Stimulated activated naive CD8-positive, alpha-beta T cell treated with anti-CD3 and anti-CD28 coated beads, Interleukin-15, Interleukin-2, amounts not matched to agents 100 ng/mL and 50 ng/mL, for 24 hours (primary cell): ENCODE results near the gene GRIN2A.

ENCODE experiments used
- H3K27ac Mint-ChIP-seq: one replicate; pipeline ENCODE4 v1.8.0; 2021; ENCODE audit warnings: mild to moderate bottlenecking, mixed read lengths
- H3K27me3 Mint-ChIP-seq: one replicate; pipeline ENCODE4 v1.8.0; 2021; ENCODE audit warnings: mixed read lengths
- H3K36me3 Mint-ChIP-seq: one replicate; pipeline ENCODE4 v1.8.0; 2021; ENCODE audit warnings: low read depth, mixed read lengths
- H3K4me1 Mint-ChIP-seq: one replicate; pipeline ENCODE4 v1.8.0; 2021; ENCODE audit warnings: low read depth, mixed read lengths
- H3K4me3 Mint-ChIP-seq: one replicate; pipeline ENCODE4 v1.8.0; 2021; ENCODE audit warnings: mild to moderate bottlenecking, mixed read lengths
- H3K9me3 Mint-ChIP-seq: one replicate; pipeline ENCODE4 v1.8.0; 2021; ENCODE audit warnings: mixed read lengths

GRIN2A gene

DNA sequence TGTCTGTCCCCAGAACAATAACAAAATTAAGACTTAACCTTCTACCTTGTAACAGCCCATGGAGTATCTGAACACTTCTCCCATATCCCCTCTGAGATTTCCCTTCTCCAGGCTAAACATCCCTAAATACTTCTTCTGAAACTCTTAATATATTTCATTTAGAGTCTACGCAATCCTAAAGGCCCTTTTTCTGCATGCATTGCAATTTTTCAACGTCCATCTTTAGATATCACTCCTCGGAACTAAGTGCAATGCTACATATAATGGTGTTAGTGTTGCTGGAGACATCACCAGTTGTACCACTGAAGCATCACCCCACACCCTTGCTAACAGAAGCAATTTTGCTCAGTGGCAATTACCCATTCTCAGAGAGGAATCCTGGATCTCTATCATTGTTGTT is 13.2 kb downstream of the GRIN2A start:
- H3K27me3 Mint-ChIP-seq = peaks cover 36% of the 10 kb centered on the region
- H3K36me3 Mint-ChIP-seq = no peaks in the 10 kb centered on the region
- peaks cover 7% of the 10 kb centered on the region for H3K9me3 Mint-ChIP-seq
- H3K4me3 Mint-ChIP-seq = no peak overlapping the region
- no peak overlapping the region for H3K27ac Mint-ChIP-seq
- no peaks in the 10 kb centered on the region for H3K4me1 Mint-ChIP-seq

DNA sequence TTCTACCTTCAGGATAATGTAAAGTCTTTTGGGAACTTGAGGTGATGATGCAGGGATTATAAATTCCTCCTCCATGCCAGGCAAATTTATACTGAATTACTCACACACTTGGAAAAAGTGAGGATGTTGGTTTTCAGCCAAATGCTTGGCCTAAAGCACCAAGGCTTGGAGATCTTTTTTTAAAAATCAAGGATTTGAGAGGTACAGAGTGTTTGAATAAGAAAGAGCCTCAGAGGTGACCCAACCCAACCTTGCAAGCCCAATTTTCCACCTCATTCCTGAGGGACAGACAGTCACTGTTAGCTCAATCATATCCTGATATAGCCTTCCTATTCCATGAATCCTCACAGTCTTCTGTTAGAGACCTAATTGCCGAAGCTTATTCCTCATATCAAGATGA is 14.0 kb downstream of the GRIN2A start:
- H3K4me1 Mint-ChIP-seq = no peaks in the 10 kb centered on the region
- no peak overlapping the region for H3K27ac Mint-ChIP-seq
- H3K4me3 Mint-ChIP-seq = no peak overlapping the region
- H3K36me3 Mint-ChIP-seq = no peaks in the 10 kb centered on the region
- peaks cover 7% of the 10 kb centered on the region for H3K9me3 Mint-ChIP-seq
- peaks cover 36% of the 10 kb centered on the region for H3K27me3 Mint-ChIP-seq

DNA sequence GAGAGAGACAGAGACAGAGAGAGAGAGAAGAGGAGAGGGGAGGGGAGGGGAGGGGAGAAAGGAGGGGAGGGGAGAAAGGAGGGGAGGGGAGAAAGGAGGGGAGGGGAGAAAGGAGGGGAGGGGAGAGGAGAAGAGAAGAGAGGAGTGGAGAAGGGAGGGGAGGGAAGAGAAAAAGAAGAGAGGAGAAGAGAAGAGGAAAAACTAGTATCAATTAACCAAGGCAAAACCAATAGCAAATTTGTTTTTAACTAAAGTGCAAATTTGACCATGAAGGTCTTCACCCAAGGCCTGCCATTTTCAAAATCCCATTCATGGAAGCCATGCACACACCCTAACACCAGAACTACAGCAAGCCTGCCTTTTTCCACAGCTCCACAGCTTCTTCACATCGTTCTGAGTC is 16.6 kb downstream of the GRIN2A start:
- Mint-ChIP-seq H3K27ac (no peak overlapping the region), H3K4me1 (no peaks in the 10 kb centered on the region), H3K4me3 (no peak overlapping the region), H3K36me3 (no peaks in the 10 kb centered on the region), H3K9me3 (peaks cover 7% of the 10 kb centered on the region), H3K27me3 (peaks cover 40% of the 10 kb centered on the region)

DNA sequence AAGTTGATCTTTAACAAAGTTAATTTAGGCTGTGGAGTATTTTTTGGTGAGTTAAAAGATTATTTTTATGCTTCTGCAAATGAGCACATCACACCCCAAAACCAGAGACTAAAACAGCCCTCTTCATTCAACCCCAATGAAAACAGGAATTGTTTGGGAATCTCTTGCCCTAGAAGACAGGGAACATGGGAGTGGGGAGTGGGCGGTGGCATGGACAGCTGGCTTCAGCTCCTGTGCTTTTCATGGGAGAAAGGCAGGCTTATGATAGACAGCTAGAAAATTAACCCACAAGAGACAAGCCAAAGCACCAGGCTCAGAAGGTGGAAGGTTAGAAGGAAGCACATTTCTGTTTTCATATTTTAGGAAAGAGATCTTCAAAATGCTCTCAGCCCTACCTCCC is 19.2 kb downstream of the GRIN2A start:
- peaks cover 4% of the 10 kb centered on the region for H3K9me3 Mint-ChIP-seq
- H3K4me3 Mint-ChIP-seq = no peak overlapping the region
- no peaks in the 10 kb centered on the region for H3K36me3 Mint-ChIP-seq
- H3K4me1 Mint-ChIP-seq = no peaks in the 10 kb centered on the region
- H3K27me3 Mint-ChIP-seq = peaks cover 35% of the 10 kb centered on the region
- no peak overlapping the region for H3K27ac Mint-ChIP-seq

DNA sequence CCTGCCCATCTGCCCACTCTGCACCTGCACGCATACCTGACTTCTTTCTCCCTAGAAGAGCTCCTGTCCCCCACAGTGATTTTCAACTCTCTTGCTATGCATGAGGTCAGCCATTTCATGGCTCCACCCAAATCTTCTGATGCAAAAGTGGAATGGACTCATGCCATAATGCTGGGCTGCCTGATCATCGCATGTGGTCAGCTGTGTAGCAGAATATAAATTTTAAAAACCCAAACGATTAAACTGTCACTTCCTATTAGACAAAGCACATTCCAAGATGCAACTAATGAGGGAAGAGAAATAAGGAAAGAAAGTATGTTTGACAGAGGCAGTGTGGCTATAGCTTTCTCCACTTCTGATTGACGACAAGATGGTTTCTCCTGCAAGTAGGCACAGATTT is 26.1 kb downstream of the GRIN2A start:
- no peak overlapping the region for H3K4me3 Mint-ChIP-seq
- H3K27me3 Mint-ChIP-seq = peaks cover 15% of the 10 kb centered on the region
- H3K9me3 Mint-ChIP-seq = peaks cover 4% of the 10 kb centered on the region
- H3K36me3 Mint-ChIP-seq = no peaks in the 10 kb centered on the region
- no peak overlapping the region for H3K27ac Mint-ChIP-seq
- no peaks in the 10 kb centered on the region for H3K4me1 Mint-ChIP-seq

DNA sequence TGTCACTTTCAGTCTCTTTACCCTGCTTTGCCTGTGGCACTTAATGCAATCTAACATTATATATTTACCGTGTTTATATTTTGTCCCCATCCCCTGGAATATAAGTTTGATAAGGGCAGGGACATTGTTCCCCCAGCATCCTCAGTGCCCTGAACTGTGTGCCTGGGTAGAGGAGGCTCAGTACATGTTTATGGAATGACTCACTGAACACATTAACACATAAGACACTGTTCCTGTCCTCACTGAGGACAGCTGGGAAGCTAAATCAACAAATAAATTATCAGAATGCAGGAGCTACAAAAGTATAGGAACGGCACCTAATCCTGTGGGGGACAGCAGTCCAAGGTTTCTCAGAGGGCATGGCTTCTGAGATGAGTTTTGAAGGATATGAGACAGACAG is 27.8 kb downstream of the GRIN2A start:
- Mint-ChIP-seq H3K4me1 (no peaks in the 10 kb centered on the region), H3K27ac (no peak overlapping the region), H3K9me3 (peaks cover 4% of the 10 kb centered on the region), H3K36me3 (no peaks in the 10 kb centered on the region), H3K4me3 (no peak overlapping the region), H3K27me3 (peaks cover 19% of the 10 kb centered on the region)

DNA sequence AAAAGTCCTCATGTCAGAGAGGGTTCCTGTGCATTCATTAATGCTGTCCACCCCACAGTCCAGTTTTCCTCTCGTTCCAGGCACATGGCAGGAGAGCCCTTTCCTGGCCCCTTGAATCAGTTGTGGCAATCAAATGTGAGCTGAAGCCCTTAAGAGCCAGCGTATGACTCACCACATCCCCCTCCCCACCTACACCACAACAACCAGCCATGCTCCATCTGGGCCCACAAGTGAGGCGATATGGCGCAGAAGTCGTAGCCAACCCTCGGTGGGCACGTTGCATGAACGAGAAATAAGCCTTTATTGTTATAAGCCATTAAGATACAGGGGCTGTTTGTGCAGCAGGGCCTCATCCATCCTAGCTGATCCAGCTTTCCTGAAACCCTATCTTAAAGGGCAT is 28.2 kb downstream of the GRIN2A start:
- peaks cover 19% of the 10 kb centered on the region for H3K27me3 Mint-ChIP-seq
- no peaks in the 10 kb centered on the region for H3K4me1 Mint-ChIP-seq
- H3K27ac Mint-ChIP-seq = no peak overlapping the region
- no peaks in the 10 kb centered on the region for H3K36me3 Mint-ChIP-seq
- no peak overlapping the region for H3K4me3 Mint-ChIP-seq
- H3K9me3 Mint-ChIP-seq = peaks cover 4% of the 10 kb centered on the region

DNA sequence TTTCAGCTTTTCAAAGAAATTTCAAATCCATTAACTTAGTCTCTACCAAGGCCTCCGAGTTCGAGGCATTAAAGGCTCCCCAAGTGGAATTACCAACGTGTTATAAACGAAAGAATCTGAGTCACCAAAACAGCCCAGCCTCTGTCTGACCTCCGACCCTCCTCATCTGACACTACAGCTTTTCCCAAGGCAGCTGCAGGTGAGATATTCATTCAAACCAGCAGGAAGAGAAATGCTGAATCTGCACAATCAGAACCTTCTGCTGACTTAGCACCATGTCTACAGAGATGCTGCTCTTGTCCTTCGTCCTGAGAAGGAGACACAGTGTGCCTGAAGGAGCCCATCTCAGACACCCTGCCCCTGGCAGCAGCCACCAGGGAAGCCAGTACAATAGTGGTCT is 30.5 kb downstream of the GRIN2A start:
- Mint-ChIP-seq H3K9me3 (no peaks in the 10 kb centered on the region), H3K27me3 (peaks cover 19% of the 10 kb centered on the region), H3K4me1 (no peaks in the 10 kb centered on the region), H3K4me3 (no peak overlapping the region), H3K36me3 (no peaks in the 10 kb centered on the region), H3K27ac (no peak overlapping the region)

DNA sequence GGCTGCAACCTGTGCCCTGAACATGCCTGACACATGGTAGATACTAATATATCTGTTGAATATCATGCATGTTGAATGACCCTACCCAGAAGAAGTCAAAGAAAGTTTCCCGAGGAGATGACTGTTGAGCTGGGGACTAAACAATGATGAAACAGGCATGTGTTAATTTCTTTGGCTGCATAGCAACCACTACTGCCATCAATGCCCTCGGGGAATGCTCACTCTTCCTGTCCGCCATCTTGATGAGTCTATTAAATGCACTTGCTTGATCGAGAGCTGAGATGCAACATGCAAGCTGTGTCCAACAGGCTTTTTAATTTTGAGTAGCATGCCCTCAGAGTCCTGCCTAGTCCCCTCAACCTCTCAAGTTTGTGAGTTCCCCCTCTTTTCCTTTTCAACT is 31.3 kb downstream of the GRIN2A start:
- H3K27me3 Mint-ChIP-seq = peaks cover 14% of the 10 kb centered on the region
- H3K9me3 Mint-ChIP-seq = no peaks in the 10 kb centered on the region
- no peak overlapping the region for H3K27ac Mint-ChIP-seq
- H3K4me1 Mint-ChIP-seq = no peaks in the 10 kb centered on the region
- no peaks in the 10 kb centered on the region for H3K36me3 Mint-ChIP-seq
- H3K4me3 Mint-ChIP-seq = no peak overlapping the region

DNA sequence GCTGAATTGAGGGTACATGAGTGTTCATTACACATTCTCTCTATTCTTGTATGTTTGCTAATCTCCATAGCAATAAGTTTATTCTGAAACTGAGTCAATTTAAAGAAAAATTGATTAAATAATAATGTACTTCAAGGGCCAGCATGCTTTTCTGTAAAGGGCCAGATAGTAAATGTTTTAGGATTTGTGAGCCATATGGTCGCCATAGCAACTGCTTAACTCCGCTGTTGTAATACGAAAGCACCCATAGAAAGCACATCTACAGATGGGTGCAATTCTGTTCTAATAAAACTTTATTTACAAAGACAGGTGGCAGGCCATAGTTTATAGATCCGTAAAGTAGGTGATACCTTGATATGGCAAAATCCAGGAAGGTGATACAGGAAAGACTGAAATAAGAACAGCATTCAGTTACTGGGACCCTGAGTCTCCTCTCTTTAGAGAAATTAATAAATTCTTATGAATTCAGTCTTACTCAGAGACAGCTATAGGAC is 36.6 kb downstream of the GRIN2A start:
- Mint-ChIP-seq H3K9me3 (no peaks in the 10 kb centered on the region), H3K4me1 (no peaks in the 10 kb centered on the region), H3K4me3 (no peak overlapping the region), H3K27ac (no peak overlapping the region), H3K27me3 (peaks cover 10% of the 10 kb centered on the region), H3K36me3 (no peaks in the 10 kb centered on the region)

DNA sequence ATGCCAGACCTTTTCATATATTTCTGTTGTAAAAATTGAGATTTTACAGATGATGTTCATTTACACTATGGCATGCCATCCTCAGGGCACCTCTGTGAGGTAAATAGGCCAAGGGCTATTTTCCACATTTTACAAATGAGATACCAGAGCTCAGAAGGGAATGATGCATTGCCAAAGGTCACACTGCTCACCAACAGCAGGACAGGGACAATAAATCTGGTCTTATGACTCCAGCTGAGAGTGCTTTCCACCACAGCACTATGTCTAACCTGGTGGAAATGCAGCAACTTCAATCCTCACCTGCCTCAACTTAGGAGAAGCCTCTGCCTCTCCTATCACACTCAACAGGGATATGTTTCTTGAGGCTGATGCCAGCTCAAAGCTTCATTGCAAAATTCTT is 40.6 kb downstream of the GRIN2A start:
- Mint-ChIP-seq H3K9me3 (no peaks in the 10 kb centered on the region), H3K4me3 (no peak overlapping the region), H3K27ac (no peak overlapping the region), H3K4me1 (no peaks in the 10 kb centered on the region), H3K36me3 (no peaks in the 10 kb centered on the region), H3K27me3 (no peaks in the 10 kb centered on the region)

DNA sequence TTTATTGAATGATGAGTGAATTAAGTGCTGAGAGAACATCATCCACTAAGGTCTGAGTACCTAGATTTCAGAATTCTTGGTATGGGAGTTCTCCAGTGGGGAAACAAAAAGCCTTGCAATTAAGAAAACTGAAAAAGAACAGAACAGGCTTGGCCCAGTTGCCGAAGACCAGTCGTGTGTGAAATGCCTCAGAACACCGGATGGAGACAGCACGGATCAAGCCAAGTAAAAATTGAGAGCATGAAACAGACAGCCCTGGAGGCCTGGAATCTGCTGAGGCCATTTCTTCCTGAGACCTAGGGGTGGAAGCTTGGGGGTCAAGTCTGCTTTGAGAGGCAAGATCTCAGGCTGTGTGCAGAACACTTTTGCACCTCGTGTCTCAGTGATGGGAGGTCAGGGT is 43.3 kb downstream of the GRIN2A start:
- no peaks in the 10 kb centered on the region for H3K9me3 Mint-ChIP-seq
- H3K27me3 Mint-ChIP-seq = no peaks in the 10 kb centered on the region
- H3K36me3 Mint-ChIP-seq = no peaks in the 10 kb centered on the region
- no peak overlapping the region for H3K4me3 Mint-ChIP-seq
- H3K27ac Mint-ChIP-seq = no peak overlapping the region
- no peaks in the 10 kb centered on the region for H3K4me1 Mint-ChIP-seq

DNA sequence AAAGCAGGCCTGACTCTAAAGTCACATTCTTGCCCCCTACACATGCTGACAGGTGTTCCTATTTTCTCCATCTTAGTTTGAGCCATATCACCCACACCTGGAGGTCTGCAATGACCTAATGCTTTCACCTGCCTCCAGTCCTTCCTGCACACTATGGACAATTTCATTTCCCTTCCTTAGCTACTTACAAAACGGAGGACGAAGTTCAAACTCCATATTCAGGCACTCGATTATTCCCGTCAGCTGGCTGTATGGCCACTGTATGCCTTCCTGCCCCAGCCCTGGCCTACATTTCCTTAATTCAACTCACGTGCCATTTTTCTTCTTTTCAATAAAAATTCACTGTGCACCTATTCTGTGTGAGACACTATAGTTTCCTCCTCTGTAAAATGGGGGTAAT is 44.9 kb downstream of the GRIN2A start:
- H3K27me3 Mint-ChIP-seq = no peaks in the 10 kb centered on the region
- H3K36me3 Mint-ChIP-seq = no peaks in the 10 kb centered on the region
- no peaks in the 10 kb centered on the region for H3K4me1 Mint-ChIP-seq
- H3K9me3 Mint-ChIP-seq = no peaks in the 10 kb centered on the region
- no peak overlapping the region for H3K4me3 Mint-ChIP-seq
- no peak overlapping the region for H3K27ac Mint-ChIP-seq

DNA sequence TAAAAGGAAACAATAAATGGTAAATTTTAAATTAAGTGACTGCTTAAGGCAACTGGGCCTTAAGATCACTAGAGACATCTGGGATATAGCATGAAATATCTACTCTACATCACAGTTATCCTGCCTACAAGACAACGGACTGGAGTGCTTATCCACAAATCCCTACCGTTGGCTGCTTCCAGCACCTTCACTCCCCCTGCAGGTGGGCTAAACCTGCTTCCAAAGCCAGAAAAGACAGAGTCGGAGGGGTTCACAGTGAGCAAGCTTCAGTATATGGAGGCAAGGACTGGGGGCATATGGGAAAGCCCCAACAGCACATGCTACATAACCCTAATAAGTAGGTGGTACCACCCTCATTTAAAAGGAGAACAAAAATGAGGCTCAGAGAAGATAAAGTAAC is 45.3 kb downstream of the GRIN2A start:
- Mint-ChIP-seq H3K36me3 (no peaks in the 10 kb centered on the region), H3K4me1 (no peaks in the 10 kb centered on the region), H3K9me3 (no peaks in the 10 kb centered on the region), H3K27ac (no peak overlapping the region), H3K27me3 (no peaks in the 10 kb centered on the region), H3K4me3 (no peak overlapping the region)

DNA sequence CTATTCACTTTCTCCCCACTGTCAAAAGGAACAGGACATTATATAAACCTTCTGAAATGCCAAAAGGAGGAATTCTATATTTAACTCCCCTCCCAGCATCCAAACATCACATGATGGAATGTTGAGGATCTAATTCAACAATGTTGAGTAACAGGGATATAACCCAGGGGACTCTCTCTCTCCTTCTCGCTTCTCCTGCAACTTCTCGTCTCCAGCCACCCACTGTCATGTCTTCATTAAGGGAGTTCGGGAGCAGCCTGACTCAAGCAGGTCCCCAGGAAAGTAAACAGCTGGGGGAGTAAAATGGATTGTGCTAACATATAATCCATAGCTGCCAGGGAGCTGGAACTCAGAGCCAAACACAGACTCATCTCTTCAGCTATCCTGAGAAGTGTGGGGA is 51.7 kb downstream of the GRIN2A start:
- Mint-ChIP-seq H3K27me3 (no peaks in the 10 kb centered on the region), H3K4me1 (no peaks in the 10 kb centered on the region), H3K4me3 (no peak overlapping the region), H3K36me3 (no peaks in the 10 kb centered on the region), H3K27ac (no peak overlapping the region), H3K9me3 (no peaks in the 10 kb centered on the region)

DNA sequence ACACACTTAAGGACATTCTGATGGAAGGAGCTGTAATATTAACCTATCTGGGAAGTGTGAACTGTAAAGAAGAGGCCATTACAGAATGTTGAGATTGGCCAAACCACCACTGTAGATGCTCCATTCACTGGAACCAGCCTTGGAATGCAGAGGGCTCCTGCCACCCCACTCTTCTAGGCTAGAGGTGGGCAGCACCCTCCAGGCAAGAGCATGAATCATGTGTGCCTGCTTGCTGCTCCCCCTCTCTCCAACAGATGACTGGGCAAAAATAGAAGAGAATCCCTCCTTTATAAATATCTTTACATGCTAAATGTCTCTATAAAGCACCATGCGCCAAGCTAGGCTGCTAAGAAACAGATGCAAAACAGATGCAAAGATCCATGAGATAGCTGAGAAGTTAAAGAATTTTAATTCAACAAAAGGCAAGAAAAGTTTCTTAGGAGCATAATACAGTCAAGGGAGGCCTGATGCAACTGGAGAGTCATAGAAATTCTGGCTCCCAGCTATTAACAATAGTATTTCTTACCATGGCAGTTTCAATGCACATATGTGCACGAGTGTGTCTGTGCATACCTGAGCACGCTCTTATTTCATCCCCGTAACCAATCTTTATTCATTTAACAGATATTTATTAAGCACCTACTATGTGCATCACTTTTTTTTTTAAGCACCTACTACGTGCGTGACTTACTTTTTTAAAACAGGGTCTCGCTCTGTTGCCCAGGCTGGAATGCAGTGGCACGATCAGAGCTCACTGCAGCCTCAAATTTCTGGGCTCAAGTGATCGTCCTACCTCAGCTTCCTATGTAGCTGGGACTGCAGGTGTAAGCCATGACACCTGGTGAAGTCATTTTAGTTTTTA is 53.6 kb downstream of the GRIN2A start:
- Mint-ChIP-seq H3K4me1 (no peaks in the 10 kb centered on the region), H3K27ac (no peak overlapping the region), H3K36me3 (no peaks in the 10 kb centered on the region), H3K9me3 (no peaks in the 10 kb centered on the region), H3K4me3 (no peak overlapping the region), H3K27me3 (no peaks in the 10 kb centered on the region)
